ENCODE results near the gene NRXN3. TPM values are rescaled to one million over a fixed set of nuclear protein-coding genes. Genes with fewer than 3 reads are reported as not detected.
A peak's percentile ranks its signal among the peaks of the same experiment; 100 is the strongest.

NRXN3 gene
- total RNA-seq, 4 donors from 2014 or later: 0.19 to 1.4 (median 0.40) TPM

- no peak for TF ChIP-seq CTCF (IDR thresholded peaks at IDR 0.05)
- no peak for DNase-seq (ENCODE audit: low spot score)
- peak; percentile 37 for ATAC-seq (ENCODE audit: low FRiP score)
These were observed 1491.6 kb downstream of the NRXN3 start for GRCh38 chr14:79661752-79662151.

GRCh38 chr14:79663453-79663852, 1493.3 kb downstream of the NRXN3 start:
- no peak for TF ChIP-seq CTCF (IDR thresholded peaks at IDR 0.05)

GRCh38 chr14:79665556-79665955, 1495.4 kb downstream of the NRXN3 start:
- DNase-seq (ENCODE audit: low spot score) (no peak), ATAC-seq (ENCODE audit: low FRiP score) (no peak)
- TF ChIP-seq CTCF (IDR thresholded peaks at IDR 0.05): no peak

More at GRCh38 chr14:79663453-79663852, 1493.3 kb downstream of the NRXN3 start:
- DNase-seq (ENCODE audit: low spot score) (no peak), ATAC-seq (ENCODE audit: low FRiP score) (no peak)

- ATAC-seq (ENCODE audit: low FRiP score): no peak
These were observed 1498.8 kb downstream of the NRXN3 start for GRCh38 chr14:79668951-79669350.

GRCh38 chr14:79670811-79671210, 1500.6 kb downstream of the NRXN3 start:
- DNase-seq (ENCODE audit: low spot score): no peak
- no peak for TF ChIP-seq CTCF (IDR thresholded peaks at IDR 0.05)
- no peak for ATAC-seq (ENCODE audit: low FRiP score)

More at GRCh38 chr14:79668951-79669350, 1498.8 kb downstream of the NRXN3 start:
- TF ChIP-seq CTCF (IDR thresholded peaks at IDR 0.05): no peak
- DNase-seq (ENCODE audit: low spot score): no peak

GRCh38 chr14:79680087-79680486, 1509.9 kb downstream of the NRXN3 start:
- DNase-seq (ENCODE audit: low spot score): no peak
- TF ChIP-seq CTCF (IDR thresholded peaks at IDR 0.05): no peak
- no peak for ATAC-seq (ENCODE audit: low FRiP score)

- no peak for TF ChIP-seq CTCF (IDR thresholded peaks at IDR 0.05)
- no peak for DNase-seq (ENCODE audit: low spot score)
- no peak for ATAC-seq (ENCODE audit: low FRiP score)
These were observed 1516.0 kb downstream of the NRXN3 start for GRCh38 chr14:79686196-79686595.

Measured in omental fat pad (tissue), 4 donors.